GM18502 (cell line): ENCODE measurements around the gene LRRFIP1.
"Not testable (repeated sequence)": the region's sequence is repeated elsewhere in the genome, so short reads cannot be mapped to it uniquely, and the experiment has no call there.

Experiments used
- ATAC-seq: cut with Tn5 transposase; IDR thresholded peaks from one replicate; pipeline ENCODE4 v1.9.1; 2021; ENCODE audit warnings: mild to moderate bottlenecking; ENCODE audit not compliant: unreplicated experiment, poor library complexity

The LRRFIP1 gene

DNA sequence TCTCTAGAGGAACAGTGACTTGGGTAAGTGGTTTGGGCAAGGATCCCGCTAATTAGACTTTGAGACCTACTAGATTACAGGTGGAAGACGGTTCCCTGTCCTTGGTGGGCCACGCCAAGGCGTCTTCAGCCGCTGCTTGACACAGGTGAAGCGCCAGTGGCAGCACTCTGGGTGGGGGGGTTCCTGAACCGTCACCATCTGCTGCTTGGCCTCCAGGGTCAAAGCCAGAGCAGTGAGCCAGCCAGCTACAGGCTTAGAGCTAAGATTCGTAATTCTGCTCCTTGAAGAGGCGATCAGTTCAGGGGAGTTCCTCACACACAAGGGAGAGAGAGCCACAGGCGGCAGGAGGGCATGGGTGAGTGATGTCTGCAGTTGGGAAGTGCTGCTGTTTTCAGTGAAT lies 131.8 kb downstream of the LRRFIP1 start:
- no peak for ATAC-seq

DNA sequence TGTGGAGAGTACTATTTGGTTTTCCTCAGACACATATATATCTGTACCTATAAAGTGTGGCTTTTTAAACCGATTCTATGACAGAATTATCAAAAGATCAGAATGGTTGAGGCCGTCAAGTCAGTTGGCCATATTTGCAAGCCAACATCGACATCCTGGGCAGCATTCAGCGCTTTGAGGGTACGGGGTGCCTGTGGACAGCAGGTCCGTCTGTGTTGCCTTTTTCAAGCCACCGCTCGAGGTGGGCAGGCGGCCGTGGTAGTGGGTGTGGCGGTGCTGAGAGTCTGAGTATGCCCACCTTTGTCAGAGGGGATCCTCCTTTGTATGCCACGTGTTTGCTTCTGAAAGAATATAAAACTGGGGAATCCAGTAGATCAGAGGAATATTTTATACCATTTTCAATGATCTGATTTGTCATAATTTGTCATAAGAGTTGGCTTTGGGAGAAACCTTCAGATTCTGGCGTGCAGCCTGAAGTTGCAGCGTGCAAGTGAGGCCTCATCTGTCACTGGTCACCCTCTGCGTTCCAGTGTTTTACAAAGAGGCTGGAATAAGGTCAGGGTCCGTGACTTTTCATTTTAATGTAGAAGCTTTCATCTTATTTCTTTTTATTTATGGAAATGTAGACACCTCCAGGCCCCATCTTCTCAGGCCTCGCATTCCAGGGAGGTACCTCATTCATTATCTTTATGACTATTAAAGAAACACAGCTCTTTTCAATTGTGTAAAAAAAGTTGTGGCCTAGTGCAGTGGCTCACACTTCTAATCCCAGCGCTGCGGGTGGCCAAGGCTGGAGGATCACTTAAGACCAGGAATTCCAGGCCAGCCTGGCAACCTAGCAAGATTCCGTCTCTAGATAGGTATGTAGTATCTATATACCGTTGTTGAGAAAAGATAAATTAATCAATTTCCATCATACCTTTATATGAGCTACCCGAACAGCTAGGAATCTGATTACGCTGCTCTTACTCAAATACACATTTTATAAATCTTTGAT lies 133.4 kb downstream of the LRRFIP1 start:
- no peak for ATAC-seq

DNA sequence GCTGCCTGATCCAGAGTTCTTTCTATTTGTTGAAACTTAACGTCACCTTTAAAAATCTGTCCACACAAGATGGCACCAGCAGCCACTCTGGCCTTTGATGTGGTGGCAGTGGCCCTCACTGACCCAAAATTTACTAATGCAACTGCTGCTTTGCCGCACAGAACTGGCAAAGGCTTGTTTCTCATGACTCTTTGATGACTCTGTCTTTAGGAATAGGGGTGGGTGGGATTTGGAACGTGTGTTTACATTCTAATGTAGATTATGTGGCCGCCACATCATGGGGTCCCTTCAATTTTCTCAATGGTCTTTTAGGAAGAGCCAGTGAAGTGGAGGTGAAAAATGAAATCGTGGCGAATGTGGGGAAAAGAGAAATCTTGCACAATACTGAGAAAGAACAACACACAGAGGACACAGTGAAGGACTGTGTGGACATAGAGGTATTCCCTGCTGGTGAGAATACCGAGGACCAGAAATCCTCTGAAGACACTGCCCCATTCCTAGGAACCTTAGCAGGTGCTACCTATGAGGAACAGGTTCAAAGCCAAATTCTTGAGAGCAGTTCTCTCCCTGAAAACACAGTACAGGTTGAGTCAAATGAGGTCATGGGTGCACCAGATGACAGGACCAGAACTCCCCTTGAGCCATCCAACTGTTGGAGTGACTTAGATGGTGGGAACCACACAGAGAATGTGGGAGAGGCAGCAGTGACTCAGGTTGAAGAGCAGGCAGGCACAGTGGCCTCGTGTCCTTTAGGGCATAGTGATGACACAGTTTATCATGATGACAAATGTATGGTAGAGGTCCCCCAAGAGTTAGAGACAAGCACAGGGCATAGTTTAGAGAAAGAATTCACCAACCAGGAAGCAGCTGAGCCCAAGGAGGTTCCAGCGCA lies 135.2 kb downstream of the LRRFIP1 start:
- not testable (repeated sequence) for ATAC-seq

DNA sequence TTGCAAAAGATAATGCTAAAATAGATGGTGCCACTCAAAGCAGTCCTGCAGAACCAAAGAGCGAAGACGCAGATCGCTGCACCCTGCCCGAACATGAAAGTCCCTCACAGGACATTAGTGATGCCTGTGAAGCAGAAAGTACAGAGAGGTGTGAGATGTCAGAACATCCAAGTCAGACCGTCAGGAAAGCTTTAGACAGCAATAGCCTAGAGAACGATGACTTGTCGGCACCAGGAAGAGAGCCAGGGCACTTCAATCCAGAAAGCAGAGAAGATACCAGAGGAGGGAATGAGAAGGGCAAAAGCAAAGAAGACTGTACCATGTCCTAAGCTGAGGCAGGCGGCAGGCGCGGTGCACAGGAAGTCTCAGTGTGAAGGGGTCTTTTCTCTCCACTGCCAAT lies 136.4 kb downstream of the LRRFIP1 start:
- no peak for ATAC-seq

DNA sequence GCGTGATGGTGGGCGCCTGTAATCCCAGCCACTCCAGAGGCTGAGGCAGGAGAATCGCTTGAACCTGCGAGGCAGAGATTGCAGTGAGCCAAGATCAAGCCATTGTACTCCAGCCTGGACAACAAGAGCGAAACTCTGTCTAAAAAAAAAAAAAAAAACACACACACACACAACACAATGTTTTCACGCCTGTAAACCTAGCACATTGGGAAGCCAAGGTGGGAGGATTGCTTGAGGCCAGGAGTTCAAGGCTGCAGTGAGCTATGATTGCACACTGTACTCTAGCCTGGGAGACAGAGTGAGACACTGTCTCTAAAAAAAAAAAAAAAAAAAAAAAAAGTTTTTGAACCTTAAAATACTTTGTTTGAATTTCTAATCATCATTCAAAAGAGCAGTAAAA lies 137.7 kb downstream of the LRRFIP1 start:
- ATAC-seq: not testable (repeated sequence)

DNA sequence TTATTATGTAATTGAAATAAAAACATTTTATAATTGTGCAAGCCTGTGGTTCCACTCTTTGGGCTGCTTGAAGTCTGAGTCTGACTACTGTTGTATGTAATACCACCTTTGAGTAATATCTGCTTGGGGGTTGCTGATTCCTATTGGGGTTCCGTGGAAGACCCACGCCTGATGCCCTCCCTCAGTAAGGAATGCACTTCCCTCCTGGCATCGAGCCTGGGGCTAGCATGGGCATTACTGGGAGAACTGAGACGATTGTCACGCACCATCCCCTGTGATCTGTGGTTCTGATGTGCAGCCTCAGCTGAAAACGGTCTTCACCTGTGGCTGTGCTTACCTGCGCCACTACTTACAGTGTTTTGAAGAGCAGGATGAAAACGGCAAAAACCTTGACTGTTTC lies 138.5 kb downstream of the LRRFIP1 start:
- no peak for ATAC-seq

DNA sequence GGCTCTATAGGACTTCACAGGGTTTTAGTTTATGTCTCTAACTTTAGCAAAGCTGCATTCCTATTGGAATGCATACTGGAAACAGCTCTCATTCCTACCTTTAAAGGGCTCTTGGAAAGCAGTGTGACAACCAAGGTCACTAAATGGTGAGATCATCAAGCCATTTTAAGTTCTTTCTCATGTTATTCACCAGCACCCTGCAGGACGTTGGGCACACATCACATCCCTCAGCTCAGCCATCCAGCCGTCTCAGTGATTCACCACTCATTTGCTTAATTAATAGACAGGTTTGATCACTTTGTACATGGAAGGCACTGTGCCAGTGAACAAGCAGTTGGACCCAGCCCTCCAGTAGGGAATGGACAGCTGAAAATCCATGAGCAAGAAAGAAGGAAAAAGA lies 139.0 kb downstream of the LRRFIP1 start:
- ATAC-seq: no peak

DNA sequence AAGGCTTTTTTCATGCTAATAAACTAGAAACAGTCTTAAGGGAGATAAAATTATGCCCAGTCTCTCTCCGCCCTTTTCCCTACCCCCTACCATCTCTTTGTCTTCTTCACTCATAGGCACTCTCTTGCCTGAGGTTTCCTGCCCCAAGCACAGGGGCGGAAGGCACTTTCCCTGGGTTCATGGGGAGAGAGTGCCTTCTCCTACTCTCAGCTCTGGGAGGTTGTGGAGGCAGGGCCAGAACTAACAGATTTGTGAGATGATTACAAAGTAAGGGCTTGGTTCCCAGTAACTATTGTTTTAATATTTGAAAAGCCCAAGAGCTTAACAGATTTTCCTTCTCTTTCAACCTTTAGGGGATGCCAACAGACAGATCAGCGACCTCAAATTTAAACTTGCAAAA lies 145.1 kb downstream of the LRRFIP1 start:
- no peak for ATAC-seq

DNA sequence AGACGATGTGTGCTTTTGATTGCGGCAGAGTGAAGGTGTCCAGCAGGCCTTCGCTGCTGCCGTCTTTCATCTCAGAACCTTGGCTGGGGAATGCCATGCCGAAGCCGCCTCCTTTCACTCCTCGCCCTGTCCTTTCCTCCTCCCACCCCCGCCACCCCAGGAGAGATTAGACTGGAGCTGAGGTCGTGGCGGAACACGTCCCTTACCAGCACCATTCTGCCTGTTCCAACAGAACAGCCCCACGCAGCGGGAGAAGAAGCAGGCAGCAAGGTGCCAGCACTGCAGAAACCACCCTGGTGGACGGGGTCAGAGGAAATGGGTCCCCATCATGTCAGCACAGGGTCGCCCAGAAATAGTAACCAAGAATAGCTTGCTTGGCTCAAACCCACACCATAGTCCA lies 146.4 kb downstream of the LRRFIP1 start:
- no peak for ATAC-seq

DNA sequence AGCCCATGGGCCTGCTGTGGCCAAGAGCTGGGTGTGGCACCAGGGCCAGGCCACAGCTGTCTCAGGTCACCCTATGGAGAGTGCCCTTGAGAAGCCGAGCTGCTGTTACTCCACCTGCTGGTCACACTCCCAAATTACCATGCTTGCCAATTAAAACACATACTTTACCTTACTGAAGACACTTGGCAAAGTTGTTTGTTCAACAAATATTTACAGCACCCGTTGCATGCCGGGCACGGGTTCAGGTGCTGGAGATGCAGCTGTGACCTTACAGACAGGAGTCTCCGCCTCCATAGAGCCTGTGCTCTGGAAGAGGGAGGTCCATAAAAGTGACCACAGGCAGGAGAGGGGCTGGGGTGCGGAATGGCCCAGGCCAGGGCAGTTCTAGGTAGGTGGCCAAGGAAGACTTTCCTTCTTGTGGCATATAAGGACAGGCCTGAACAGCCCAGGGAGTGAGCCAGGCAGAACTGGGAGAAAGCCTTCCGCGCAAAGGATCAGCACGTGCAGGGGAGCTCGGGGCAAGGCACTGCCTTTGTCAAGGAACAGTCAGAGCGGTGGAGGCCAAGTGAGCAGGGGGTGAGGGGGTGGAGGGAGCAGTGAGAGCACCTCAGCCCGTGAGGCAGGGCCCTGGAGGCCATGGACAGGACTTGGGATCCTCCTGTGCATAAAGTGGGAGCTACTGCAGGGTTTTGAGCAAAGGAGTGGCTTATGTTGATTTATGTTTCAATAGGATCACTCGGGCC lies 147.6 kb downstream of the LRRFIP1 start:
- no peak for ATAC-seq

DNA sequence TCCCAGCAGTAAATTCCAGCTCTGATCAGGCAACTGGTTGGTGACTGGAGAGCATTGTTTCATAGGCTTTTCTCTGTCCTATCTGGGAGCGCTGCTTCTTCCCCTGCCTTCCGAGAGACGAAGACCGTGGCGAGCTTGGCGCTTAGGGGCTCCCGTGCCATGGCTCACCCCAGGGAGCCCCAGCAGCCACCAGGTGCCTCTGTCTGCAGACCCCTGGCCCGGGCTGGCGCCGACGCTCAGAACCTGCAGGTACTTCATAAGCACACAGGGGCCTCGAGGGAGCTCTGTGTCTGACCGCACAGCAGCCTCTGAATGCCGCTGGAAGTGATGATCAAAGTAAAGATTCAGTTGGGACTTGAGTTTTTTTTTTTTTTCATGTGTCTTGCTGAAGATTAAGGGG lies 152.1 kb downstream of the LRRFIP1 start:
- no peak for ATAC-seq

DNA sequence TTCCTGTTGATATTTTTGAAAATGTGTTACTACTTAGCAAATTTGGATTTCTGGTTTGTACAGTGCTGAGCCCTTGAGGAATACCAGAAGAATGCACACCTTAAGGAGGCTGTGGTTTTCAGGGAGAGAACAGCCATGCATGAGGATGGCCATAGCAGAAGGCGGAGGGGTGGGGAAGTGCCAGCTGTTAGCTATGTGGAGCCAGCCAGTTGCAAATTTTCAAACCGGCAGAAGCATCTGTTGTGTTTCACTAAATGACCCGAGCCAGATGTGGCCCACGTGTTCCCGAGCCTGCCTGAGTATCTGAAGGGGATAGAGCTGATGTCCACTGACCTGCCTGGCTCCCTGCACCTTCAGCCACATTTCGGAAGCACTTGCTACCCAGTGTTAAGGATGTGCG lies 154.8 kb downstream of the LRRFIP1 start:
- ATAC-seq: no peak

DNA sequence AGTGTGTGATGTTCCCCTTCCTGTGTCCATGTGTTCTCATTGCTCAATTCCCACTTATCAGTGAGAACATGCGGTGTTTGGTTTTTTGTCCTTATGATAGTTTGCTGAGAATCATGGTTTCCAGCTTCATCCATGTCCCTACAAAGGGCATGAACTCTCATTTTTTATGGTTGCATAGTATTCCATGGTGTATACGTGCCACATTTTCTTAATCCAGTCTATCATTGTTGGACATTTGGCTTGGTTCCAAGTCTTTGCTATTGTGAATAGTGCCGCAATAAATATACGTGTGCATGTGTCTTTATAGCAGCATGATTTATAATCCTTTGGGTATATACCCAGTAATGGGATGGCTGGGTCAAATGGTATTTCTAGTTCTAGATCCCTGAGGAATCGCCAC lies 156.3 kb downstream of the LRRFIP1 start:
- ATAC-seq: not testable (repeated sequence)

DNA sequence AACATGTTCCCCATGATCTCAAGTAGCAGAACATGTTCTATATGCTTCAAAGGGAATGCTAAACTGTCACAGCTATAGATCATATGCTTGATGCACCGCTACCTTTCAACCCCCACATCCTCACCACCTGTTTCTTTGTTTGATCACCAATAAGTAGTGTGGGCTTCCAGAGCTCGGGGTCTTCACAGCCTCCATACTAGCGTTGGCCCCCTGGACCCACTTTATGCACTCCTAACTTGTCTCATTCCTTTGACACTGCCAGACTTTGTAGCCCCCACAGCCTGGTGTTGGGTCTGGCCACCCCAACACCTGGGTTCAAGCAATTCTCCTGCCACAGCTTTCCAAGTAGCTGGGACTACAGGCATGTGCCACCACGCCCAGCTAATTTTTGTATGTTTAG lies 159.5 kb downstream of the LRRFIP1 start:
- ATAC-seq: no peak

DNA sequence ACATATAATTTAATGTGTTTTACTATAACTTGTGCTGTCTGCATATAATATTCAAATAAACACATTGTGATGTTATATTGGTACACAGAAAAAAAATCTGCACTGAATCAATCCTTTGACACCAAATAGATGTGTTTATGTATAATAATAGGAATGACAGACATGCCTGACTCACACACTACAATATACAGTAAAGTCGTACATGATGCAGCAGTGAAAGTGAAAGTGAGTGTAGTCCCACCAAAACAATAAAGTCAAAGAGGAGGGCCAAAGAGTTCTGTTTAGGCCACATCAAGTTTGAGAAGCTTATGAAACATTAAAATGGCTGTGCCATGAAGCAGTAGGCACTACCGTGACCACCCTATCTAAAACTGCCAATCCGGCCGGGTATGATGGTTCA lies 163.0 kb downstream of the LRRFIP1 start:
- ATAC-seq: no peak

DNA sequence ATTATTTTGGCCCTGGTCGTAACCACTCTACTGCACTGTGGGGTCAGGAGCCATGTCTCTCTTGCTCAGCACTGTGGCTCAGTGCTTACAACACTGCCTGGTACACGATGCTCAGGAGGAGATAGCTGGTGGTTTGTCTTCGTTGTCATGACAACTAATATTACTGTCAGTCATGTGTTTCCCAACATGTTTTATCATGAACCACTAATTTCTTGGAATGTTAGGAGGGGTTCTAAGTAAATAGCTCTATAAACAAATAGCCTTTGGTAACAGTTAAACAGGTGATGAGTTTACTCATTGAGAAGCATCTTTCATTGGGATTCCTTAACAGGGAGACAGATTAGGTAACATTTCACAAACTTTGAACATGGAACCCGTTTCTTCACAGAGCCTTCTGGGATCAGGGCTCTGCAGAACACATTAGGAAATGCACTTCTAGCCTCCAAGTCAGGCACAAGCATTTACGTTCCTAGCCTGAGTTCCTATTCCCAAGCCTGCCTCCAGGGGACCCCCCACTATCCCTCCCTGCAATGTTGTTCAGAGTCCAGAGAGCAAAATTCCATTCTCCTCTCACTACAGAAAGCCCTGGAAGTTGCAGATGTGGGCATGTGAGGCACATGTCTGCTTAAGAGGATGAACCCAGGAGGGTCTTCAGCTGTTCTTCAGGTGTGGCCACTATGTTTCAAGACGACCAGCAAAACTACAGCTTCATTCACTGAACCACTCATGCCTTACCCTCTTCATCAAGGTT lies 164.8 kb downstream of the LRRFIP1 start:
- no peak for ATAC-seq

DNA sequence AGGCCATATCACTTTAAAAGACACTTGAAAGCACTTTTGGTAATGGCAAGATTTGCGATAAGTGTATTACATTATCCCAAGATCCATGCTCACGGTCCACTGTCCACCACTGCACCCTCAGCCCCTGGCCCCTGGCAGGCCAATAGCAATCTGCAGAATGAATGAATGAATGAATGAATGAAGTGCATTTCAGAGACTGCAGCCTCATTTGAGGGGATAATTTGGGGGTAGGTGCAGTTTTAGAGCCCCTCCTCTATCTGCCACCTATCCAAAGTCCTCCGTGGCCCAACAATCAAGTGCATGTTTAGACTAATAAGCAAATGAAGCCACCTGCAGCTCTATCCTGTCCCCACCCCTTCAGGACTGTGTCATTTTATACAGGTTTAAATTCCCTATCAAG lies 169.9 kb downstream of the LRRFIP1 start:
- no peak for ATAC-seq

DNA sequence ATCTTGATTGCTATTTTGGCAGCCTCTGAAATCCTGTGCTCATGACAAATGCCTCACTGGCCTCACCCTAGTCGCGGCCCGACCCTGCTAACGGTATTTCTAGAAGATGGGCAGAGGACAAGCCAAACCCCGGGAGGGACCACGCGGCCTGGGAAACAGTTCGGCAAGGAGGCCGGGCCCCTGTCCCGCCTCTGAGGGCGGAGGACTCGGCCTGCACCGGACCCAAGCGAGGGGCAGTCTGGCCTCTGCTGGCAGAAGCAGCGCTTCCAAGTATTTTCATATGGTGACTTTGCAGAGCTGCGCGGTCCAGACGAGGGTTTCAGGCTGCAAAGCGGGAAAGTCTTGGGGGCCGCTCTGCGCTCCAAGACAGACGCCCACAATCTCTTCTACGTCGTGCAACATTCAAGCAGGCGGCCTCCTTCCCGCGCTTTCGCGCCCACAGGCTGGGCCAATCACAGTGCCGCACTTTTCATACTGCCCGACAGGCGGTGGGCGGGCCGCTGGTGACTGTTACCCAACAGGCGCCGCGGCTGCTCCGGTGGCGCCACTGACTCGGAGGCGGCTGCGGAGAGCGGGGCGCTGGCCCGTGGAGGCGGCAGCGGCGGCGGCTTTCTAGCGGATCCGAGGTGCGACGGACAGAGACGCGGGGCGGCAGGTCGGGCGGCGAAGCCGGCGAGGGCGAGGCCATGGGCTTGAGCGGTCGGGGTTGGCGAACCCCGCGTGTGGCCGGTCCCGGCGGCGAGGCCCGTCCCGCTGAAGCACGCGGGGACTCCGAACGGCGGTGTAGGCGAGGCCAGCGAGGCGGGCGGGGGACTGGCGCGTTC lies 171.1 kb downstream of the LRRFIP1 start, which contains the start of gene RBM44:
RBM44 (plus strand) TSS at position 544 of the 824 bp plus-strand sequence. CDS start 14,831 bp downstream, outside the sequence.
- ATAC-seq: no peak

DNA sequence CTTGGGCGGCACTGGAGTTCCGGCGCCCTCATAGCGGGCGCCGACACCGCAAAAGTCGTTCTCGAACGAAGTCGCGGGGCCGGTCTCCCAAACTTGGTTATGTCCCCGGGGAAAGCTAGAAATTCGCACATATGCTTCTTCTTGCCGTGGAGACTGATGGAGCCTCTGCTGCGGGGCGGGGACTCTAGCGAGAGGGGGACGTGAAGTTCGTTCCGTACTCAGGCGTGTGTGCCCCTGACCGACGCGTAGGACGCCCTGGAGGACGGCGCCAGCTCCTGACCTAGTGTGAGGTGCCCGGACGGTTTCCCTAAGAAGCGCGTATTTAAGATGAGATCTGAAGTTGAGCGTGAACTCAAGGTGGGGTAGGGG lies 171.7 kb downstream of the LRRFIP1 start:
- no peak for ATAC-seq
